GM12878 (cell line): ENCODE measurements around the gene CD93. TPM values are rescaled to one million over a fixed set of nuclear protein-coding genes. Genes with fewer than 3 reads are reported as not detected.

ENCODE experiments used
- HDGF ChIP-seq: fragments of 450-650 bp; IDR thresholded peaks from 2 replicates; pipeline ENCODE4 v1.6.1; 2016; ENCODE audit warnings: antibody characterized with exemption
- IKZF2 ChIP-seq, 2 experiments: fragments of 450-650 bp; IDR thresholded peaks; 2 replicates each; pipeline ENCODE4 v1.6.1; 2017; ENCODE audit warnings: mild to moderate bottlenecking in 2 of 2, moderate library complexity in 2 of 2
- NR2C2 ChIP-seq: IDR thresholded peaks from 2 replicates; pipeline ENCODE4 v1.6.1; 2011; ENCODE audit warnings: borderline replicate concordance, low read depth; ENCODE audit not compliant: control insufficient read depth, insufficient read length
- PRDM15 ChIP-seq: fragments of 450-650 bp; formaldehyde crosslinking; IDR thresholded peaks from 2 replicates; pipeline ENCODE4 v1.4.0; 2020; ENCODE audit warnings: mild to moderate bottlenecking, moderate library complexity
- YBX1 ChIP-seq: fragments of 450-650 bp; IDR thresholded peaks from 2 replicates; pipeline ENCODE4 v1.6.1; 2016; ENCODE audit warnings: antibody characterized with exemption
- ZBTB11 ChIP-seq: fragments of 450-650 bp; formaldehyde crosslinking; IDR thresholded peaks from 2 replicates; pipeline ENCODE4 v1.5.0; 2022; ENCODE audit warnings: mild to moderate bottlenecking, missing genetic modification characterization
- polyA plus RNA-seq, 11 experiments: library from polyadenylated mRNA; depleted of rRNA in 4 of 11; unstranded in 6 of 11; stranded (reverse) in 5 of 11; fragments of >200 nt; fragmentation: Nextera tagmentation in 4 of 11; fragmentation: Illumina TruSeq in 1 of 11; extraction: Ambion mirVana in 4 of 11; extraction: Trizol in 1 of 11; gene quantifications; 1 replicate in 1 of 11; 2 replicates in 10 of 11; pipeline versions ENCODE4 v1.2.1 to v1.2.3, GENCODE V29; 2011 to 2016; ENCODE audit warnings: inconsistent platforms in 2 of 11, missing spikeins in 2 of 11, low read depth in 1 of 11
- total RNA-seq, 4 experiments: library from RNA; depleted of rRNA in 3 of 4; stranded (reverse); fragments of >200 nt in 3 of 4; fragmentation: Illumina TruSeq in 1 of 4; extraction: Trizol in 1 of 4; gene quantifications; 2 replicates each; pipeline versions ENCODE4 v1.2.1 to v1.2.3, GENCODE V29; 2013 to 2021

CD93 gene
- total and polyA plus RNA-seq, 10 of the 15 experiments (the other 5 are each of a cell fraction or from before 2014, with no cell fraction given) = 0.20 to 2.7 (median 0.92) TPM

GRCh38 chr20:23037017-23037481 is 49.1 kb downstream of the CD93 start (continued):
- no peak for TF ChIP-seq PRDM15 (CRISPR knock-in tag)
- no peak for TF ChIP-seq NR2C2
- no peak for TF ChIP-seq IKZF2 (IDR thresholded peaks at IDR 0.05)
- no peak for TF ChIP-seq HDGF
- TF ChIP-seq ZBTB11 (CRISPR knock-in tag) = no peak
- no peak for TF ChIP-seq YBX1
